Testis (tissue), 3 donors: Measurements from ENCODE around the gene KCNK4. TPM values are rescaled to one million over a fixed set of nuclear protein-coding genes. Genes with fewer than 3 reads are reported as not detected.

Source experiments
- DNase-seq: peaks from one replicate; pipeline ENCODE4 v3.0.0-alpha.2; 2019
- H3K27ac ChIP-seq, 2 donors: fragments of 200-600 bp; sonication (generic); one replicate each; pipeline ENCODE4 v1.5.1; 2019
- H3K27me3 ChIP-seq: fragments of 200-600 bp; sonication (generic); one replicate; pipeline ENCODE4 v1.5.1; 2019
- H3K36me3 ChIP-seq: fragments of 200-600 bp; sonication (generic); one replicate; pipeline ENCODE4 v1.5.1; 2017; ENCODE audit warnings: low read depth; ENCODE audit errors: missing control alignments
- H3K4me1 ChIP-seq: fragments of 200-600 bp; sonication (generic); one replicate; pipeline ENCODE4 v1.5.1; 2019
- H3K4me3 ChIP-seq, 2 donors: fragments of 200-600 bp; sonication (generic); one replicate each; pipeline ENCODE4 v1.5.1; 2017 to 2019
- H3K9me3 ChIP-seq: fragments of 200-600 bp; sonication (generic); one replicate; pipeline ENCODE4 v1.5.1; 2017
- POLR2A ChIP-seq: fragments of 450-650 bp; IDR thresholded peaks from one replicate; pipeline ENCODE4 v1.6.1; 2017; ENCODE audit warnings: antibody characterized with exemption, mild to moderate bottlenecking, moderate library complexity
- WGBS, 2 donors: methylation state at CpG; one replicate each; pipeline ENCODE4 v1.1.5; 2018; 5-methylcytosine and 5-hydroxymethylcytosine counted together
- intact Hi-C: fragments of 100-400 bp; cut with DNase I; formaldehyde crosslinking; loops from one replicate; pipeline ENCODE4 v1.15.1; 2023; ENCODE audit warnings: low total_unique reads
- polyA plus RNA-seq: library from polyadenylated mRNA; stranded (reverse); fragments of 350-450 nt; fragmentation: Illumina TruSeq; extraction: RNeasy Lipid Tissue Mini Kit (QIAGEN cat#74804); gene quantifications from one replicate; pipeline ENCODE4 v1.2.3, GENCODE V29; 2014; ENCODE audit warnings: low read depth, low replicate concordance; ENCODE audit not compliant: insufficient read depth
- total RNA-seq, 2 donors: library from RNA; depleted of rRNA; stranded (reverse); fragments of >200 nt; gene quantifications; one replicate each; pipeline ENCODE4 v1.2.3, GENCODE V29; 2016
- TF ChIP-seq, protein P1 (sequence below), 3 experiments: fragments of 450-650 bp in 2 of 3; fragments of 200-600 bp in 1 of 3; sonication (generic) in 1 of 3; IDR thresholded peaks; one replicate each; pipeline ENCODE4 v1.5.1; 2016 to 2019; ENCODE audit warnings: antibody characterized with exemption in 3 of 3, mild to moderate bottlenecking in 2 of 3, moderate library complexity in 1 of 3

KCNK4 gene
- total and polyA plus RNA-seq, 3 donors from 2014 or later, result 0.24 TPM; not detected in 2

DNA sequence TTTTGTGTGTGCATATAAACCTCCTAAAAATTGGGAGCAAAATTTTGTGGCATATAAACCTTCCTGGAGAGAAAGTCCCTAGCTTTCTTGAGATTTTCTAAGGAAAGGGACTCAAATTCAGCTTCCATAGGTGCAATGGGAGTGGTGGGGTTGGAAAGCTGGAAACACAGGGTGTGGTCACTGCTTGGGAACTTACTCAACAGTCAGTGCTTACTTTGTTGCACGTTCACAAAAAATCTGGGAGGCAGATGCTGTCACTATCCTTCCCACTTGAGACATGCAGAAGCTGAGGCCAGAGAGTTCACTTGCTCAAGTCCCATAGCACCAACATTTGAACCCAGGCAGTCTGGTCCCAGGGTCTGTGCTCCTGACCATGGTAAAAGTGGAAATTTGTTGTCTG, 5.1 kb downstream of the KCNK4 start:
- TF ChIP-seq, protein P1, sequence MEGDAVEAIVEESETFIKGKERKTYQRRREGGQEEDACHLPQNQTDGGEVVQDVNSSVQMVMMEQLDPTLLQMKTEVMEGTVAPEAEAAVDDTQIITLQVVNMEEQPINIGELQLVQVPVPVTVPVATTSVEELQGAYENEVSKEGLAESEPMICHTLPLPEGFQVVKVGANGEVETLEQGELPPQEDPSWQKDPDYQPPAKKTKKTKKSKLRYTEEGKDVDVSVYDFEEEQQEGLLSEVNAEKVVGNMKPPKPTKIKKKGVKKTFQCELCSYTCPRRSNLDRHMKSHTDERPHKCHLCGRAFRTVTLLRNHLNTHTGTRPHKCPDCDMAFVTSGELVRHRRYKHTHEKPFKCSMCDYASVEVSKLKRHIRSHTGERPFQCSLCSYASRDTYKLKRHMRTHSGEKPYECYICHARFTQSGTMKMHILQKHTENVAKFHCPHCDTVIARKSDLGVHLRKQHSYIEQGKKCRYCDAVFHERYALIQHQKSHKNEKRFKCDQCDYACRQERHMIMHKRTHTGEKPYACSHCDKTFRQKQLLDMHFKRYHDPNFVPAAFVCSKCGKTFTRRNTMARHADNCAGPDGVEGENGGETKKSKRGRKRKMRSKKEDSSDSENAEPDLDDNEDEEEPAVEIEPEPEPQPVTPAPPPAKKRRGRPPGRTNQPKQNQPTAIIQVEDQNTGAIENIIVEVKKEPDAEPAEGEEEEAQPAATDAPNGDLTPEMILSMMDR (IDR thresholded peaks at IDR 0.05), result no peak
- no peak for TF ChIP-seq POLR2A
- no peak for DNase-seq
- H3K36me3 ChIP-seq, result no peaks in the 10 kb centered on the region
- intact Hi-C loops, result loop anchor here (10.0 kb wide), 1 partner anchor 91 kb away; the partner anchor contains the start of gene FERMT3
- H3K4me3 ChIP-seq, result no peak overlapping the region
- no peaks in the 10 kb centered on the region for H3K27me3 ChIP-seq
- 39 to 56% methylated on average over 1 of the region's 1 CpG for WGBS, 2 donors
- H3K4me1 ChIP-seq, result peaks cover 38% of the 10 kb centered on the region
- H3K27ac ChIP-seq, result no peak overlapping the region
- no peaks in the 10 kb centered on the region for H3K9me3 ChIP-seq

GRCh38 chr11:64296830-64297698, 6.0 kb downstream of the KCNK4 start:
- H3K36me3 ChIP-seq, result no peaks in the 10 kb centered on the region
- H3K9me3 ChIP-seq, result no peaks in the 10 kb centered on the region
- peaks cover 39% of the 10 kb centered on the region for H3K4me1 ChIP-seq
- intact Hi-C loops, result loop anchor here (10.0 kb wide), 1 partner anchor 92 kb away; the partner anchor contains the start of gene FERMT3
- H3K27me3 ChIP-seq, result no peaks in the 10 kb centered on the region
- H3K27ac ChIP-seq, result no peak overlapping the region
- no peak for DNase-seq
- WGBS, 2 donors, result 57 to 59% methylated on average over 25 to 34 of the region's 34 CpGs
- H3K4me3 ChIP-seq, result no peak overlapping the region
- TF ChIP-seq, protein P1 (IDR thresholded peaks at IDR 0.05), result no peak
- TF ChIP-seq POLR2A, result no peak

- intact Hi-C loops, result loop anchor here (10.0 kb wide), 1 partner anchor 93 kb away; the partner anchor contains the start of gene FERMT3
- TF ChIP-seq, protein P1 (IDR thresholded peaks at IDR 0.05), result no peak
- no peak for TF ChIP-seq POLR2A
- H3K4me1 ChIP-seq, result peaks cover 32% of the 10 kb centered on the region
- no peaks in the 10 kb centered on the region for H3K9me3 ChIP-seq
- 75 to 79% methylated on average over 11 to 18 of the region's 18 CpGs for WGBS, 2 donors
- H3K36me3 ChIP-seq, result no peaks in the 10 kb centered on the region
- no peaks in the 10 kb centered on the region for H3K27me3 ChIP-seq
- DNase-seq, result no peak
- no peak overlapping the region for H3K27ac ChIP-seq
- H3K4me3 ChIP-seq, result no peak overlapping the region
These were observed 6.7 kb downstream of the KCNK4 start for GRCh38 chr11:64297699-64298358.

DNA sequence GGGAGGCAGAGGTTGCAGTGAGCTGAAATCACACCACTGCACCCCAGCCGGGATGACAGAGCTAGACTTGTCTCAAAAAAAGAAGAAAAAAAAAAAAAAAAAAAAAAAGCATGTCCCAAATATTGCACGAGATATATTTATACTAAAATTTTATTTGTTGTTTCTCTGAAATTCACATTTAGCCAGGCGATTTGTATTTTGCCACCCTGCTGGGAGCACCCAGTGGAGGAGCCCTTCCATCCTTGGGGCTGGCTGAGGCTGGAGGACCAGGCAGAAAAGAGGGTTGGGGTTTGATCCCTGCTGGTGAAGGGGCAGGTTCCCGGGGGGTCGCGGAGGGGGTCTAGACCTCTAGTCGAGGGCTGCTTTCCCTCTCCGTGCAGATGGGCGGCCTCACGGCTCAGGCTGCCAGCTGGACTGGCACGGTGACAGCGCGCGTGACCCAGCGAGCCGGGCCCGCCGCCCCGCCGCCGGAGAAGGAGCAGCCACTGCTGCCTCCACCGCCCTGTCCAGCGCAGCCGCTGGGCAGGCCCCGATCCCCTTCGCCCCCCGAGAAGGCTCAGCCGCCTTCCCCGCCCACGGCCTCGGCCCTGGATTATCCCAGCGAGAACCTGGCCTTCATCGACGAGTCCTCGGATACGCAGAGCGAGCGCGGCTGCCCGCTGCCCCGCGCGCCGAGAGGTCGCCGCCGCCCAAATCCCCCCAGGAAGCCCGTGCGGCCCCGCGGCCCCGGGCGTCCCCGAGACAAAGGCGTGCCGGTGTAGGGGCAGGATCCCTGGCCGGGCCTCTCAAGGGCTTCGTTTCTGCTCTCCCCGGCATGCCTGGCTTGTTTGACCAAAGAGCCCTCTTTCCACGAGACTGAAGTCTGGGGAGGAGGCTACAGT, 8.1 kb downstream of the KCNK4 start:
- DNase-seq, result peak; percentile 79
- Histone ChIP-seq H3K27ac (peak overlapping the region; percentile 53 to 81), H3K36me3 (no peaks in the 10 kb centered on the region), H3K27me3 (no peaks in the 10 kb centered on the region), H3K4me1 (peaks cover 32% of the 10 kb centered on the region), H3K9me3 (no peaks in the 10 kb centered on the region), H3K4me3 (peak overlapping the region; percentile 32)
- 3 to 29% methylated on average over 3 to 46 of the region's 60 CpGs for WGBS, 2 donors
- TF ChIP-seq POLR2A, result no peak
- TF ChIP-seq, protein P1 (IDR thresholded peaks at IDR 0.05), result no peak
- intact Hi-C loops, result loop anchor here (10.0 kb wide), 1 partner anchor 94 kb away; the partner anchor contains the start of gene FERMT3
